GM18508 (cell line): Measurements from ENCODE around the gene RBM15.

Experiments used
- ATAC-seq: cut with Tn5 transposase; IDR thresholded peaks from one replicate; pipeline ENCODE4 v1.9.1; 2021; ENCODE audit warnings: moderate number of reproducible peaks; ENCODE audit not compliant: insufficient read depth, unreplicated experiment

RBM15 gene

GRCh38 chr1:110347182-110347893 lies 8.2 kb downstream of the RBM15 start:
- ATAC-seq: no peak

GRCh38 chr1:110348050-110348449 lies 8.9 kb downstream of the RBM15 start:
- ATAC-seq: no peak

DNA sequence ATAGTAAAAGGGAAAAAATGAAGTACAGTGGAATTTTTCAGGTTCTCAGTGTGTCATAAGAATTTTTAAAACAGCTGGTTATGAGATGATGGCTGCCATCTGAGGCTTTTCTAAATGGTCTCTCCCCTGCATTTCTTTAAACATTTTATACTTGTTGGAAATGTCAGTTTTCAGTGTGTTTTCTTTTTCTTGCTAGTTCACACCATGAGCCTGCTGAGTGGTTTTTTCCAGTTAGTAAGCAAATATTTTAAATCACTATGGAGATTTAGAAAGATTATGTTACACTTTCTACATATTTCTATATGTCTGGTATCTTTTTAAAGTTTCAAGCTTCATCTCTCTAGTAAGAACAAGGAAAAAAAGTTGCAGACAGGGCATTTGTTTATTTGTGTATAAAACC lies 9.6 kb downstream of the RBM15 start:
- ATAC-seq: no peak

DNA sequence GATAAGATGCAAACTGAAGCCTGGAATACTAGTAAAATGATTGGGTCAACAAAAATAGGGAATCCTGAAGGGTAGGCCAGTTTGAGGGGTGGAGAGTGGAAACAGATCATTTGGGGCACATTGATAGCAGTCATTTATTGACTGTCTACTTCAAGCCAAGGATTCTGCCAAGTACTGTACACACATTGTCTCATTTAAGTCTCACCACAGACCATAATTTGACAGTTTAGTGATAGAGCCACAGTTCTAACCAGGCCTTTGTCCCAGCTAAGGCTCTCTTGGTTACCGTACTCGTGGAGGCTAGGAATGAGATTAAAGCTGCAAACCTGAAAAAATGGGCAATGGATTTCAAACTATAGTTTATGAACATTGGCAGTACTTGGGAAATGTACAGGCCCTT lies 11.2 kb downstream of the RBM15 start:
- ATAC-seq: no peak

DNA sequence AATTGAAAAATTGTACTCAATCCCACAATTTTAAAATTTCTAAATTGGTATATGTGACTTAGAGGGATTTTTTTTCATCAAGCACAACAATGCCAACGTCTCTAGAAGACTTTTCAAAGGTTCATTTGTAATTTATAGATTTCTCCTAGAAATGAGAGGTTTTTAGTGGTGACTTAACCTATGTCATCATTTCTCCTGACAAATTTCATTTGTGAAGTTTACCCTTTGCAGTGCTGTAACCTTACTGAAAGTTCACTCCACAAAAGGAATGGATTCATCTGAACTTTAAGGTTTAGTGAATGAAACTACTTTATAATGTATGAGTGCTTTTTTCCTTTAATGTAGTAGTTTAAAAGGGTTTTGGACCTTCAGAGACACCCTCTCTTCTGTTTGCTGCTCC lies 16.1 kb downstream of the RBM15 start:
- no peak for ATAC-seq

DNA sequence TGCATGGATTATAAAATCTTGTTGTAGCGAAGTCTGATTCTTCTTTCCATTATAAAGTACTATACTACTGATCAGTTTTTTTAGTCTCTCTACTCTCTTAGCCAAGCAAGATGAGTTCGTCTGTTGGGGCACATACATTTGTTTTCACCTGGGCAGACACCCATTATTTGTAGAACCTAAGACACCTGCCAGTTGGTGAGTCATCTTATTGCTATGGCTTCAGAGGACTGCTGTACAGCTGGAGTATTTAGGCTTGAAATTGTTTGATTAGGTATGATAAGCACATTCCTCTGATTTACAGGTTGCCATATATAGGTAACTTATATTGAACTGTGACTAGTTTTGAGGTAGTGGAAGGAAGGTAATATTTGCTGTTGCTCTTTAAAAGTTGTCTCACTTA lies 17.2 kb downstream of the RBM15 start:
- ATAC-seq: no peak

GRCh38 chr1:110360431-110360830 lies 21.3 kb downstream of the RBM15 start:
- no peak for ATAC-seq

DNA sequence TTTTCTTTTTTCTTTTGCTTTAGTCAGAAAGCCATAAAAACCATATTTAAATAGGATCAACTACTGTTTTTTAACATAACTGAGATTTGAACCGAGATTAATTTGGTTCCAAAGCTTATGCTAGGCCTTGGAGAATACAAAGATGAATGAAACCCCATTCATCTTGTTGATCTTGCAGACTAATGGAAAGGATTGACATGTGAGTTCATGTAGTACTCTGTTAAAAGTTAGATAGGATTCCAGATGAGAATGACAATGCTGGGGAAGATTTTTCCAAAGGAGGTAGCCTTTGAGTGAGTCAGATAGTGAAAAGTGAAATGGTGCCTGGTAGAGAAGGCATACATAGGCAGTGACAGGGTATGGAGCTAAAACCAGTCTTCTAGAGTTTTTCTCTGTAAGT lies 22.7 kb downstream of the RBM15 start:
- ATAC-seq: no peak

- ATAC-seq: no peak
Observed at GRCh38 chr1:110364221-110364620, 25.0 kb downstream of the RBM15 start.

DNA sequence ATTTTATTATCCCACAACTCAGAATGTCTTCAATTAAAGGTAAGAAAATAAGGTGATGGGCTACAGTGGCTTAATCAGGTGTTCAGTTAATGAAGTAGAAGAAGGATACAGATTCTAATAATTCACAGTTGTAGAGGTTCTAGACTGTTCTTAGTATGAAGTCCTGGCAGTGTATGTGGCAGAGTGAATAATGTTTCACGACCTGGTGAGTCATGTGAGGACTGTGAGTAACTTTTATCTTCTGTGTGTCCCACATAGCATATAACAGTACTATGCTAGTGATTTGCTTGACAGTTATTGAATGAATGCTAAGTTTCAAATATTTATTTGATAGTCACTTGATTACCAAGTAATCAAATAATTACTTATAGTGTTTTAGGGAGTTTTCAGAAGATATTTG lies 31.6 kb downstream of the RBM15 start:
- ATAC-seq: no peak

DNA sequence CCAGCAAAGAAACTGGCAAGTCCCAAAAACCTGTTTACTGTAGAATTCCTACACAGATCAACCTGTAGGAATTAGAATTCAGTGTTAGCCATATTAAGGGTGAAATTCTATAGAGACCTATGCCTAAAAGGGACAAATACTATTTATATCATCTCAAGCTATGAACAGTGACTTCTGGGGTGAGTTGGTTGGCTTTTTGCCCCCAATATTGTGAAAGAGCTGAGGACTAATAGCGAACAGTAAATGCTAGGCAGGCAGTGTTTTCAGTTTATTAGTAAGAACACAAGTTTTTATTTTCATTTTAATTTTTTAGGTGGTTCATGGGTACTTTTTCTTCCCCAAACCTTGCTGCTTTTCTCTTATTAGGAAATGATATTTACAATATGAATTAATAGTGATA lies 36.3 kb downstream of the RBM15 start:
- no peak for ATAC-seq

DNA sequence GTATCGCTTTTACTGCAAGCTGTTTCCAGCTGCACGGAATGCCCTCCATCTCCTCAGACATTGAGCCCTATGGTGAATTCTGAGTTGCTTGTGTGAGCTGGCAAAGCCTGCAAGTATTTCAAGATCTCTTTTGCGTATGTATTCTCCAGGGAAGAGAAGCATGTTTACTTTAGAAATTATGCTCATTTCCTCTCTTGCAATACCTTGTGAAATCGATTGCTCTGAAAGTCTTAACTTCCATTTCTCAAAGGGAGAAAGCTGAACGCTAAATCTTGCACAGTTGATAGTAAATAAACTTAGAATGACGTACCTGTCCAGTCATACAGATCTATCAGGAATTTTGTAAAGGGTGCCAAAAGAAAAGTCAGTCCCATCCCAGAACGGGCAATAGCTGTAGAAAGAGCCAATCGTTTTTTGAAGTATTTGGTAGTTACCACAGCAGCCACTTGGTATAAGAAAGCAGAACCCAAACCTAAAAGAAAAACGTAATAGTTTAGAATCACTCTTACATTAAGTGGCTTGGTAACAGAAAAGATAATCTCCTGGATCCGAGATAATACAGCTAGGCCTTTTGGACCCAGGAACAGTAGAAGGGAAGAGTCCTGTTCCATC lies 41.6 kb downstream of the RBM15 start:
- ATAC-seq: no peak

- no peak for ATAC-seq
Observed at GRCh38 chr1:110383251-110383990, 44.2 kb downstream of the RBM15 start.

DNA sequence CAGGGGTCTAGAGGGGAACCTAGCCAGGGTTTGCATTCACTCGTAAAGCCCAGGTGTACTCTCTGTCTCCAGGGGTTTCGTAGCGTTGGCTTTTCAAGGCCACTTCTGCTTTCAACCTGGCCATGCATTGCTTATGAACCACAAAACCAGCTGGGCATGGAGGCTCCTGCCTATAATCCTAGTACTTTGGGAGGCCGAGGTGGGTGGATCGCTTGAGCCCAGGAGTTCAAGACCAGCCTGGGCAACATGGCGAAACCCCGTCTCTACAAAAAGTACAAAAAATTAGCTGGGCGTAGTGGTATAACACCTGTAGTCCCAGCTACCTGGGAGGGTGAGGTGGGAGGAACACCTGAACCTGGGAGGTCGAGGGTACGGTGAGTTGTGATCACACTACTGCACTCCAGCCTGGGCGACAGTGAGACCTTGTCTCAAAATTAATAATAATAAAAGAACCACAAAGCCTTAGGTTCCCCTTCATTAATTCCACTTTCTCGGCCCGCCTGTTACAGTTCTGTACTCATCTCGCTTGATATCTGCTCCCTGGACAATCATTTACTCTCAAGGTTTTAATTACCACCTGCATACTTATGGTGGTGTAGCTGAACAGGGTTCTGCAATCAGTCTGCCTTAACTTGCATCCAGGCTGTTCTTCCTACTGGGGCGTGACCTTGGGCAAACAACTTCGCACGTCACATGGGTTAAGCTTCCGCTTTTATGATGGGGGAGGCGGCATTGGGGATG lies 45.6 kb downstream of the RBM15 start:
- peak; percentile 42 for ATAC-seq

DNA sequence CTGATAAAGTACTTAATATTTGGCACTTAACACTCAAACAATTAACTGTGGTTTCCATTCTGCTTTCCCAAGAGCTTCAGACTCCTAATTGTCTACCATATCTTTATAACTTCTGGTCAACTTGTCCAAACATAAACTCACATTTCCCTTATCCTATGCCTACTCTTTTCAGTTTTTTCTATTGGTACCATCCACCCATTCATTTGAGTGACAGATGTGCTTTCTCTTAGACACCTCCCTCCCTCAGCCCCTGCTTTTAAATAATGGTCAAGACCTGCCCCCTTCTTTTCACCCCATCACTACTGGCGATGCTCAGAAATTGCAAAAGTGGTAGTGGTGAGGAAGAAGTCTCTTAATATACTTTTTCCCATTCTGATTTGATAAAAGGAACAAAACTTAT lies 46.2 kb downstream of the RBM15 start:
- no peak for ATAC-seq

DNA sequence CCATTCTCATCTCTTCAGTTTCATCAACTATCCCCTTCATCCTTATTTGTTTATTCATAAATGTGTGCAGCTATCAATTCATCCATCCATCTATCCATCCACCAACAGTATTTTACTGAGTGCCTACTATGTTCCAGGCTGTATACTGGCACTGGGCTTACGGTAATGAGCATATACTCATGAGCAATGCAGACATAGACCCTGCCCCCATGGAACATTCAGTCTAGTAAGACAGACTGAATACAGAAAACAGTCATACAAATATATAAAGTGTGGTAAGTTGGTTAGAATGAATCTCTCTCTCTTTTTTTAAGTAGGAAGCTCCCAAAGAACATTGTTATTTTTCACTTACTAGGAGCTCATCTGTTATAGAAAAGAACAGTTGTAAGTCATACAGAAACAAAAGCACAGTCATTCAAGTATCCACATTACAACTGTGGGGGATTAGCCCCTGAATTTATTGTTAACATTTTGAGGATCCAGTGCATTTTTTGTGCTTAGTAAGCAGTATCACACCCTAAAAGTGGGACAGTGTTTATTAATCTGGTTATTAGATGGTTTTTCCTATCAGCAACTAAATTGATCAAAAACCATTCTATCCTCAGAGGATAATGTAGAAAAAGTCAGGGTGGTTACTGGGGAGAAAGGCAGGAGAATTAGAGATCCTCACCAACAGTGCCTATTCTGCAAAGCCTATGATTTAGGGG lies 48.0 kb downstream of the RBM15 start:
- no peak for ATAC-seq

DNA sequence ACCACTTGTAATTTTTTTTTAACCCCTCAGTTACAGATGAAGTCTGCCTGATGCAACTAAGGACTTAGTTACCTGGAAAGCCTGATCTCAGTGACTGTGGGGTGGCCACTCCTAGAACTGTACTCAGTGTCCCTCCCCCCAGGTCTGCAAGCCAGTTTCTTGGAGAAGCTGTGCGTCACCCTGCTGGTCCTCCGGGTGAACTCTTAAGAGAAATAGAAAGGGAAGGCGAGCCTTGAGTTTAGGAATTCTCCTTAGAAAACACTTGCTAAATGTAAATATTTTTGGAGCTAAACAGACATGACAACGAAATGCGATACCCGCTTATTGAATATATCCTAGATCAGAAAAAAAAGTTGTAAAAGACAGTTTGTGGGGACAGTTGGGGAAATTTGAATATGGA lies 50.9 kb downstream of the RBM15 start:
- no peak for ATAC-seq

DNA sequence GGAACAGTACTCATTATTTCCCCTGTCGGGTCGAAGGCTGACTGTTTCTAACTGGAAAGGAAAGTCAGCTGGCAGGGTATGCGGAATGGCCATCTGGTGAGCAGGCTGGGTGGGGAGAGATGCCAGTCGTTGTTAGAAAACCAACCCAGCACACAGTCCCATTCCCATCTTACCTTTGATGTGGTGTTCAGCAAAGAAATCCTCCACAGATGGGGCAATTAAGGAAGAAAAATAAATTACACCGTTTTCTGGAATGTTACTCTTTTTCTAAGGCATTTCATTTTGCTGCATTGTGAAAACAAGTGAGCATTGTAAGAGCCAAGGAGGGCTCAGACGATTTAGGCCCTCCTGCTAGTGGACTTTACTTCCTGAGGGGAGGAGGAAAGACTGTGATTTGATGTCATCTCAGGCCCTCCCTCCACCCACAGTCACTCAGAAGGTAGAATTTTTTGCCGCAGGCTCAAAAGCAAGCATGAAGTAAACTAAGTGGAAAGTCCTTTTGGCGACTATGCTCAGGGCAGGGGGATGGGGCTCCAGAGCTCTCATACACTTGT lies 51.6 kb downstream of the RBM15 start, which contains the start of gene SLC16A4:
Gene SLC16A4 (minus strand): TSS at position 335 of the 554 bp plus-strand sequence. CDS start 1,703 bp downstream, outside the sequence.
- no peak for ATAC-seq

- no peak for ATAC-seq
Observed at GRCh38 chr1:110393286-110393685, 54.1 kb downstream of the RBM15 start.
